IPS-18c (cell line): ENCODE results near the gene RND3.

Experiments
- H3K4me3 ChIP-seq: 2 replicates; pipeline ENCODE4 v1.7.0; 2013; ENCODE audit warnings: low read depth, mild to moderate bottlenecking, low read length, moderate library complexity; ENCODE audit not compliant: insufficient read depth
- H3K9me3 ChIP-seq: one replicate; pipeline ENCODE4 v1.6.1; 2013; ENCODE audit warnings: mild to moderate bottlenecking, low read length, moderate library complexity; ENCODE audit not compliant: control insufficient read depth, insufficient read depth

RND3 gene

GRCh38 chr2:150487537-150488429 is at the start of gene RND3:
Gene RND3, minus strand, starts transcription at chr2:150487667. Its CDS starts 250 bp downstream, at chr2:150487417.
- Histone ChIP-seq H3K9me3 (no peaks in the 10 kb centered on the region), H3K4me3 (peak within 1 kb of the TSS; percentile 82)

GRCh38 chr2:150535176-150535575 is 47.7 kb upstream of the RND3 start:
- H3K4me3 ChIP-seq, result no peak overlapping the region
- H3K9me3 ChIP-seq, result peaks cover 2% of the 10 kb centered on the region

- peaks cover 2% of the 10 kb centered on the region for H3K9me3 ChIP-seq
- H3K4me3 ChIP-seq, result no peak overlapping the region
These were observed 45.4 kb upstream of the RND3 start for GRCh38 chr2:150532879-150533278.

- H3K9me3 ChIP-seq, result peaks cover 2% of the 10 kb centered on the region
These were observed 44.6 kb upstream of the RND3 start for GRCh38 chr2:150532020-150532419.

GRCh38 chr2:150531591-150531990 is 44.1 kb upstream of the RND3 start:
- Histone ChIP-seq H3K4me3 (no peak overlapping the region), H3K9me3 (peaks cover 2% of the 10 kb centered on the region)

More at GRCh38 chr2:150532020-150532419, 44.6 kb upstream of the RND3 start:
- no peak overlapping the region for H3K4me3 ChIP-seq

- Histone ChIP-seq H3K9me3 (peaks cover 2% of the 10 kb centered on the region), H3K4me3 (no peak overlapping the region)
These were observed 42.7 kb upstream of the RND3 start for GRCh38 chr2:150530168-150530567.

GRCh38 chr2:150528861-150529801 is 41.7 kb upstream of the RND3 start:
- H3K4me3 ChIP-seq, result no peak overlapping the region
- peaks cover 2% of the 10 kb centered on the region for H3K9me3 ChIP-seq

GRCh38 chr2:150526827-150527226 is 39.4 kb upstream of the RND3 start:
- H3K4me3 ChIP-seq, result no peak overlapping the region

GRCh38 chr2:150526006-150526405 is 38.5 kb upstream of the RND3 start:
- Histone ChIP-seq H3K4me3 (no peak overlapping the region), H3K9me3 (no peaks in the 10 kb centered on the region)

More at GRCh38 chr2:150526827-150527226, 39.4 kb upstream of the RND3 start:
- no peaks in the 10 kb centered on the region for H3K9me3 ChIP-seq

GRCh38 chr2:150522269-150522668 is 34.8 kb upstream of the RND3 start:
- H3K9me3 ChIP-seq, result no peaks in the 10 kb centered on the region
- no peak overlapping the region for H3K4me3 ChIP-seq

- H3K9me3 ChIP-seq, result no peaks in the 10 kb centered on the region
These were observed 33.6 kb upstream of the RND3 start for GRCh38 chr2:150520887-150521664.

GRCh38 chr2:150520033-150520432 is 32.6 kb upstream of the RND3 start:
- H3K9me3 ChIP-seq, result no peaks in the 10 kb centered on the region

More at GRCh38 chr2:150520887-150521664, 33.6 kb upstream of the RND3 start:
- H3K4me3 ChIP-seq, result no peak overlapping the region

GRCh38 chr2:150517951-150518680 is 30.6 kb upstream of the RND3 start:
- H3K4me3 ChIP-seq, result no peak overlapping the region
- no peaks in the 10 kb centered on the region for H3K9me3 ChIP-seq

More at GRCh38 chr2:150520033-150520432, 32.6 kb upstream of the RND3 start:
- H3K4me3 ChIP-seq, result no peak overlapping the region

GRCh38 chr2:150513647-150514046 is 26.2 kb upstream of the RND3 start:
- Histone ChIP-seq H3K4me3 (no peak overlapping the region), H3K9me3 (no peaks in the 10 kb centered on the region)

GRCh38 chr2:150508497-150509137 is 21.1 kb upstream of the RND3 start:
- H3K4me3 ChIP-seq, result no peak overlapping the region
- H3K9me3 ChIP-seq, result no peaks in the 10 kb centered on the region

- no peak overlapping the region for H3K4me3 ChIP-seq
- H3K9me3 ChIP-seq, result no peaks in the 10 kb centered on the region
These were observed 19.6 kb upstream of the RND3 start for GRCh38 chr2:150507071-150507470.
